22Rv1 (cell line): Measurements from ENCODE around the gene THRB.

Experiments
- ZFX ChIP-seq: fragments of 450-650 bp; IDR thresholded peaks from 2 replicates; pipeline ENCODE4 v1.6.1; 2017; ENCODE audit warnings: antibody characterized with exemption, borderline replicate concordance
- TF ChIP-seq, protein P1 (sequence below): fragments of 450-650 bp; IDR thresholded peaks from 2 replicates; pipeline ENCODE4 v1.5.1; 2017; ENCODE audit warnings: mild to moderate bottlenecking

DNA sequence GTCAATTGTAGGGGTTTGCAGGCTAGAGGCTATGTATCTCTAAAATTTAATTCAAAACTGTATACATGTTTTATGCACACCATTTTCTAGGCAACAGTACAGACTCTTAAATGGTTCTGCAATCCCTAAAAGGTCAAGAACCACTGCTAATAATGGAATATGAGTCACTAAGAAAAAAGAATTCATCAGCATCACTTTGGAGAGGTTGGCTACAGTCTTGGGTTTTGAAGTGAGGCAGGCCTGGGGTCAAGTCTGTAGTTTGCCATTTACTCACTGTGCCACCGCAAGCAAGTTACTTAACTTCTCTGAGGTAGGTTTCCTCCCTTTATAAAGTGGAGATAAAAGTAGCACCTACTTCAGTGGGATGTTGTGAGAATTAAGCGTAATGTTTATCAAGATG, 33.7 kb downstream of the THRB start:
- TF ChIP-seq, protein P1, sequence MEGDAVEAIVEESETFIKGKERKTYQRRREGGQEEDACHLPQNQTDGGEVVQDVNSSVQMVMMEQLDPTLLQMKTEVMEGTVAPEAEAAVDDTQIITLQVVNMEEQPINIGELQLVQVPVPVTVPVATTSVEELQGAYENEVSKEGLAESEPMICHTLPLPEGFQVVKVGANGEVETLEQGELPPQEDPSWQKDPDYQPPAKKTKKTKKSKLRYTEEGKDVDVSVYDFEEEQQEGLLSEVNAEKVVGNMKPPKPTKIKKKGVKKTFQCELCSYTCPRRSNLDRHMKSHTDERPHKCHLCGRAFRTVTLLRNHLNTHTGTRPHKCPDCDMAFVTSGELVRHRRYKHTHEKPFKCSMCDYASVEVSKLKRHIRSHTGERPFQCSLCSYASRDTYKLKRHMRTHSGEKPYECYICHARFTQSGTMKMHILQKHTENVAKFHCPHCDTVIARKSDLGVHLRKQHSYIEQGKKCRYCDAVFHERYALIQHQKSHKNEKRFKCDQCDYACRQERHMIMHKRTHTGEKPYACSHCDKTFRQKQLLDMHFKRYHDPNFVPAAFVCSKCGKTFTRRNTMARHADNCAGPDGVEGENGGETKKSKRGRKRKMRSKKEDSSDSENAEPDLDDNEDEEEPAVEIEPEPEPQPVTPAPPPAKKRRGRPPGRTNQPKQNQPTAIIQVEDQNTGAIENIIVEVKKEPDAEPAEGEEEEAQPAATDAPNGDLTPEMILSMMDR: no peak
- no peak for TF ChIP-seq ZFX
